ENCODE results near the gene ARHGEF6.

- TF ChIP-seq EZH2 (IDR thresholded peaks at IDR 0.05; ENCODE audit: low read depth, unreplicated experiment) = no peak
- no peak for TF ChIP-seq POLR2AphosphoS5 (IDR thresholded peaks at IDR 0.05; ENCODE audit: low read depth)
- TF ChIP-seq ZNF114 (CRISPR knock-in tag; IDR thresholded peaks at IDR 0.05) = no peak
- no peak for TF ChIP-seq CTCF (conservative IDR thresholded peaks at IDR 0.05; ENCODE audit: low read depth in 2 of 2)
Observed at GRCh38 chrX:136635235-136635634, 145.5 kb downstream of the ARHGEF6 start.

Measured in GM23338 (cell line).